Neural crest cell (in vitro differentiated cells): ENCODE data around the gene PPP4R1. TPM values are rescaled to one million over a fixed set of nuclear protein-coding genes. Genes with fewer than 3 reads are reported as not detected.

Experiments
- DNase-seq: peaks from one replicate; pipeline ENCODE4 v3.0.0; 2021; ENCODE audit warnings: low read depth, mixed read lengths, low spot score
- H3K27ac Mint-ChIP-seq: one replicate; pipeline ENCODE4 v1.8.0; 2021; ENCODE audit warnings: mild to moderate bottlenecking, mixed read lengths; ENCODE audit not compliant: unreplicated experiment
- H3K27me3 Mint-ChIP-seq: 2 replicates; pipeline ENCODE4 v1.8.0; 2021; ENCODE audit warnings: low read depth, mild to moderate bottlenecking, mixed read lengths
- H3K36me3 Mint-ChIP-seq: 2 replicates; pipeline ENCODE4 v1.8.0; 2021; ENCODE audit warnings: low read depth, mild to moderate bottlenecking, mixed read lengths
- H3K4me1 Mint-ChIP-seq: 2 replicates; pipeline ENCODE4 v1.8.0; 2021; ENCODE audit warnings: mixed read lengths
- H3K4me3 Mint-ChIP-seq: one replicate; pipeline ENCODE4 v1.8.0; 2021; ENCODE audit warnings: mild to moderate bottlenecking, mixed read lengths
- H3K9me3 Mint-ChIP-seq: 2 replicates; pipeline ENCODE4 v1.8.0; 2021; ENCODE audit warnings: mixed read lengths
- total RNA-seq: library from RNA; stranded (reverse); gene quantifications from 2 replicates; pipeline ENCODE4 v1.2.1, GENCODE V29; 2021
- TF ChIP-seq, protein P1 (sequence below): fragments of 200-600 bp; sonication (generic); conservative IDR thresholded peaks from 2 replicates; pipeline ENCODE4 v1.5.0; 2021; ENCODE audit warnings: antibody characterized with exemption, mild to moderate bottlenecking

The PPP4R1 gene
- total RNA-seq, 1 donor from 2014 or later = 138 TPM

DNA sequence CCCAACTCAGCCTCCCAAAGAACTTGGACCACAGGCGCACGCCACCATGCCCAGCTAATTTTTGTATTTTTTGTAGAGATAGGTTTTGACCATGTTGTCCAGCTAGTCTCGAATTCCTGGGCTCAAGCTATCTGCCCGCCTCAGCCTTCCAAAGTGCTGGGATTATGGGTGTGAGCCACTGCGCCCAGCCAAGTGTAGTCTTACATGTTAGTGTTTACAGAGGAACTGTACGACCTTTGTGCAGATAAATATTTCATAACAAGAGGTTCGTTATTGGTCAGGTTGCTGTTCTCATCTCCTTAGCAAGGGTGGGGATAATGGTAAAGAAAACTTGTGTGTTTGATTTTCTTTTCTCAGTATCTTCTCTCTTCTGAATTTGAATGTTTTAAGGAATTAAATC is 92.6 kb downstream of the PPP4R1 start:
- H3K36me3 Mint-ChIP-seq = peaks cover 7% of the 10 kb centered on the region
- DNase-seq = no peak
- H3K27ac Mint-ChIP-seq = no peak overlapping the region
- no peaks in the 10 kb centered on the region for H3K4me1 Mint-ChIP-seq
- no peak overlapping the region for H3K4me3 Mint-ChIP-seq
- H3K9me3 Mint-ChIP-seq = no peaks in the 10 kb centered on the region
- no peaks in the 10 kb centered on the region for H3K27me3 Mint-ChIP-seq
- TF ChIP-seq, protein P1, sequence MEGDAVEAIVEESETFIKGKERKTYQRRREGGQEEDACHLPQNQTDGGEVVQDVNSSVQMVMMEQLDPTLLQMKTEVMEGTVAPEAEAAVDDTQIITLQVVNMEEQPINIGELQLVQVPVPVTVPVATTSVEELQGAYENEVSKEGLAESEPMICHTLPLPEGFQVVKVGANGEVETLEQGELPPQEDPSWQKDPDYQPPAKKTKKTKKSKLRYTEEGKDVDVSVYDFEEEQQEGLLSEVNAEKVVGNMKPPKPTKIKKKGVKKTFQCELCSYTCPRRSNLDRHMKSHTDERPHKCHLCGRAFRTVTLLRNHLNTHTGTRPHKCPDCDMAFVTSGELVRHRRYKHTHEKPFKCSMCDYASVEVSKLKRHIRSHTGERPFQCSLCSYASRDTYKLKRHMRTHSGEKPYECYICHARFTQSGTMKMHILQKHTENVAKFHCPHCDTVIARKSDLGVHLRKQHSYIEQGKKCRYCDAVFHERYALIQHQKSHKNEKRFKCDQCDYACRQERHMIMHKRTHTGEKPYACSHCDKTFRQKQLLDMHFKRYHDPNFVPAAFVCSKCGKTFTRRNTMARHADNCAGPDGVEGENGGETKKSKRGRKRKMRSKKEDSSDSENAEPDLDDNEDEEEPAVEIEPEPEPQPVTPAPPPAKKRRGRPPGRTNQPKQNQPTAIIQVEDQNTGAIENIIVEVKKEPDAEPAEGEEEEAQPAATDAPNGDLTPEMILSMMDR = no peak

DNA sequence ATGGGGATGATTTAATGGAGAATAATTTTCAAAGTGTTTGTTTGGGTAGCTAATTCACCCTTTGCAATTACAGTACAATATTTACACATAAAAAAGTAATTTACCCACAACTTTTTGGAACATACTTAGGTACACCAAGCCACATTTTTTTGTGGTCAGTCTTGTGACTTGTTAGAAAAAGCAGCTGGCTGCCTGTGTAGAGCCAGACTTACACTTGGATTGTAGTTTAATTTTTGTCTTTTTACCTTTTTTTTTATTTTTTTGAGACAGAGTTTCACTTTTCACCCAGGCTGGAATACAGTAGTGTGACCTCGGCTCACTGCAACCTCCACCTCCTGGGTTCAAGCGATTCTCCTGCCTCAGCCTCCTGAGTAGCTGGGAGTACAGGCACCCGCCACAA is 93.7 kb downstream of the PPP4R1 start:
- Mint-ChIP-seq H3K36me3 (peaks cover 5% of the 10 kb centered on the region), H3K9me3 (no peaks in the 10 kb centered on the region), H3K4me1 (no peaks in the 10 kb centered on the region), H3K27me3 (no peaks in the 10 kb centered on the region), H3K4me3 (no peak overlapping the region), H3K27ac (no peak overlapping the region)
- TF ChIP-seq, protein P1 = no peak
- DNase-seq = no peak

DNA sequence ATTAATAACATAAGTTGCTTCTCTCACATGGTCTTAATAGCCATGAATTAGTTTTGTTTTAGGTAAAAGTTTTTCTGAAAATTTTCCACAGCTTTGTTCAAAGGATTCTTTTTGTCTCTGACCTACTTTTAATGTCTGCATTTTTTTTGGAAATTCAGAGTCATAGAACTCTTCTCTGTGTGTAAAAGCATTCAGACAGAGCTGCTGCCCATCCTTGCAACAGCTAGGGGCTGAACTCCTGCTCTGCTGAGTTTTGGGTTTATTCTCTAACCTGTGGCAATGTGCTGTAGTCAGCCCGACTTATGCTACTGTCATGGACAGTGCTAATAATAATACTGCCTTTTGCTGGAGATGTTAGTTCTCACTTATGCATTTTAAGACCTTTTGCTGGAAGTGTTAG is 95.0 kb downstream of the PPP4R1 start:
- H3K9me3 Mint-ChIP-seq = no peaks in the 10 kb centered on the region
- TF ChIP-seq, protein P1 = no peak
- H3K27ac Mint-ChIP-seq = no peak overlapping the region
- H3K4me3 Mint-ChIP-seq = no peak overlapping the region
- no peaks in the 10 kb centered on the region for H3K4me1 Mint-ChIP-seq
- H3K36me3 Mint-ChIP-seq = peaks cover 2% of the 10 kb centered on the region
- no peak for DNase-seq
- H3K27me3 Mint-ChIP-seq = no peaks in the 10 kb centered on the region

DNA sequence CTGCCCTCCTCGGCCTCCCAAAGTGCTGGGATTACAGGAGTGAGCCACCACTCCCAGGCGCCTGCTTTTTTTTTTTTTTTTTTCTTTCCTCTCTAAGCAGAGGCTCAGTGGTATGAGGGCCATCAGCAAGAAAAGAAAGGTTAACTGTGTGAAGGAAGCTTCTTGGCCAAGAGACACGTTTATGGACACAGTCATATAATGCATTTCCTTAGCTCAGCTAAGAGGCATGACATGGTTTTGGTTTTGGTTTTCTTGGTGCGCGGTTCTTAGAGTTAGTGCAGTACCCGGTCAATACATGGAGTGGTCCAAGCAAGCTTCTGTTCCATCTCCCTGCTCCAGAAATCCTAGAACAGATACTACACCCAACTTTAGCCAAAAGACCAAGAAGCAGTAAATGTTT is 96.5 kb downstream of the PPP4R1 start:
- Mint-ChIP-seq H3K9me3 (no peaks in the 10 kb centered on the region), H3K36me3 (no peaks in the 10 kb centered on the region), H3K27ac (no peak overlapping the region), H3K27me3 (no peaks in the 10 kb centered on the region), H3K4me3 (no peak overlapping the region), H3K4me1 (no peaks in the 10 kb centered on the region)
- TF ChIP-seq, protein P1 = no peak
- no peak for DNase-seq

DNA sequence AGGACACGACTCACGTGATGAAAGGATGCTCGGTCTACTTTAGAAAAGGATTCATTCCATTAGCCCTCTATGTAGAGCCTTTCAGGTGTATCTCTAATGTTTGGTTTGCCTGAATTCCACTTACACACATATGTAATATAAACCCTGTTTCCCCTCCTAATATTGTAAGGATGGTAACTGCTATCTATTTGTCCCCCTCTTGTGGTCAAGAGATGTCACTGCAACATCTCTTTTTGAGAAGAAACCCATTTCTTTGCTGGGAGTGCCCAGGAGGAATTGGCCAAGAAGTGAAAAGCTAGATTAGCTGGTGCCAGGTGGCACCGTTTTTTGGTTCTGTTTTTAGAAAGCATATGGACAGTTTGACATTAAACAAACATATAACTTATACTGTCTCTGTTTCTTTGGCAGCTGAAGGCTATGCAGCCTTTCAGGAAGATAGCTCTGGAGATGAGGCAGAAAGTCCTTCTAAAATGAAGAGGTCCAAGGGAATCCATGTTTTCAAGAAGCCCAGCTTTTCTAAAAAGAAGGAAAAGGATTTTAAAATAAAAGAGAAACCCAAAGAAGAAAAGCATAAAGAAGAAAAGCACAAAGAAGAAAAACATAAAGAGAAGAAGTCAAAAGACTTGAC is 97.8 kb downstream of the PPP4R1 start:
- no peak for DNase-seq
- TF ChIP-seq, protein P1 = peak; percentile 90
- H3K27me3 Mint-ChIP-seq = no peaks in the 10 kb centered on the region
- H3K36me3 Mint-ChIP-seq = no peaks in the 10 kb centered on the region
- no peak overlapping the region for H3K4me3 Mint-ChIP-seq
- no peaks in the 10 kb centered on the region for H3K9me3 Mint-ChIP-seq
- no peaks in the 10 kb centered on the region for H3K4me1 Mint-ChIP-seq
- H3K27ac Mint-ChIP-seq = no peak overlapping the region
